DND-41 (cell line): Measurements from ENCODE around the gene KCNQ1OT1.

Experiments used
- CTCF ChIP-seq: IDR thresholded peaks from 2 replicates; pipeline ENCODE4 v1.5.1; 2012; ENCODE audit warnings: borderline replicate concordance, low read length, moderate library complexity, mild to moderate bottlenecking; ENCODE audit not compliant: poor library complexity, severe bottlenecking; ENCODE audit errors: extremely low read depth
- EZH2 ChIP-seq: IDR thresholded peaks from 3 replicates; pipeline ENCODE4 v1.6.1; 2012; ENCODE audit warnings: borderline replicate concordance, low read depth, mild to moderate bottlenecking, moderate library complexity, low read length, inconsistent platforms; ENCODE audit not compliant: severe bottlenecking

GRCh38 chr11:2736577-2737225, 36.9 kb upstream of the KCNQ1OT1 start:
- TF ChIP-seq CTCF (no peak), EZH2 (no peak)
